Heart left ventricle (tissue), 13 donors: ENCODE measurements around the gene NDUFS5.

Experiments
- CTCF ChIP-seq, 12 donors: fragments of 200-600 bp; sonication (generic) in 4 of 12; IDR thresholded peaks; one replicate each; pipeline versions ENCODE4 v1.5.0 to v1.8.0; 2018 to 2022; ENCODE audit warnings: antibody characterized with exemption in 12 of 12, mild to moderate bottlenecking in 5 of 12
- POLR2A ChIP-seq, 2 donors: fragments of 450-650 bp; IDR thresholded peaks; one replicate each; pipeline ENCODE4 v1.6.1; 2017; ENCODE audit warnings: antibody characterized with exemption in 2 of 2, mild to moderate bottlenecking in 2 of 2, moderate library complexity in 2 of 2
- donor health status: ischemic (EF 13 %, LVEDD 7.1; RV severe dilation, severe dysfunction).
- donor health status: DM: no; HTN: yes; CAD: no.
- donor health status: DM: no; HTN: no; CAD: no.
- donor health status: ischemic (EF 25% LVEDD 6.9; RV normal size, moderate dysfunction).
- donor health status: ischemic (EF 25% LVEDD 5.7; RV mildly dilated, moderate dysfunction).
- donor health status: ischemic (EF 35%, LVEDD 5.7; RV mildly dilated, moderate dysfunction).
- donor health status: nonischemic (EF 11% LVEDD 7.7; RV severe dilation, severe dysfunction).
- donor health status: DM: yes; HTN: yes; CAD: no.
- donor health status: PGD.
- donor health status: ischemic (EF 29% LVEDD 5.4; RV normal size, mild dysfunction).
- donor health status: nonischemic (EF 23%, LVEDD 6.1; RV moderate dilation, normal function).

- TF ChIP-seq CTCF (IDR thresholded peaks at IDR 0.05) (no peak), POLR2A (IDR thresholded peaks at IDR 0.05) (no peak)
These were observed 8.9 kb upstream of the NDUFS5 start for GRCh38 chr1:39017266-39017665.
